GM21529 (cell line): ENCODE measurements around the gene MRPS27.
"Not testable (repeated sequence)": the region's sequence is repeated elsewhere in the genome, so short reads cannot be mapped to it uniquely, and the experiment has no call there.

Experiments used
- ATAC-seq: cut with Tn5 transposase; IDR thresholded peaks from one replicate; pipeline ENCODE4 v1.9.1; 2021; ENCODE audit not compliant: unreplicated experiment

Gene MRPS27

DNA sequence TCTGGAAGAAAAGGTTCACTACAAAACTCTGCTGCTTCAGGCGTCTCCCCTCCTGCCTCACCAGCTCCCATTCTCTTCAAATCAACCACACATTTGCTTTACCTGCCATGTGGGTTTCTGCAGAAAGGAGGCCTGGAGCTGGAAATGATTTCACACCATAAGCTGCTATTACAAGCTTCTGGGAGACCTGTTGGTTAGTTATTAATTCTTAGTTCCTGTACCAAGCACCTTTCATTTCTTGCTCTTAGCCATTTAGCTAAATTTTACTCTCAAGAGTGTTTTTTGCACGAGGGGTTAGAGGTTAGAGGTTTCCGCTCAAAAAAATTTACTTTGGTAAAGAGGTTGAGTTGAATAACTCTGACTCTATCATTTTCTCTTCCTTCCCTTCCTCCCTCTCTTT lies 142.5 kb downstream of the MRPS27 start:
- ATAC-seq: peak; percentile 45

DNA sequence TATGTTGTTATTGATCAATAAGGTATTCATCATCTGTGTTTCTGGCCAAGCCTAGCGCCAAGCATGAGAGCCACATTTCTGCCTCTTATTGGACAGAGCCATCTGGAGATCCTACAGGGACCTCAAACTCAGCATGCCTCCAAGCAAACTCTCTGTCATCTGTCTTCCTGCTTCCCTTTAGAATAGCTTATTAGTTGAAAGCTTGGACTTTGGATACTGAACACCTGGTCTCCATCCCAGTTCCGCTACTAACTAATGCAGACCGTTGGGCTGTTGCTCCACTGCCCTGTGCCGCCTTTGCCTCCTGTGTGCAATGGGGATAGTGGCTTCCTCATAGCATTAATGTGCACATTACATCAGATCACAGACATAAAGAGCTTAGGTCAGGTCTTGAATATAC lies 147.3 kb downstream of the MRPS27 start:
- no peak for ATAC-seq

DNA sequence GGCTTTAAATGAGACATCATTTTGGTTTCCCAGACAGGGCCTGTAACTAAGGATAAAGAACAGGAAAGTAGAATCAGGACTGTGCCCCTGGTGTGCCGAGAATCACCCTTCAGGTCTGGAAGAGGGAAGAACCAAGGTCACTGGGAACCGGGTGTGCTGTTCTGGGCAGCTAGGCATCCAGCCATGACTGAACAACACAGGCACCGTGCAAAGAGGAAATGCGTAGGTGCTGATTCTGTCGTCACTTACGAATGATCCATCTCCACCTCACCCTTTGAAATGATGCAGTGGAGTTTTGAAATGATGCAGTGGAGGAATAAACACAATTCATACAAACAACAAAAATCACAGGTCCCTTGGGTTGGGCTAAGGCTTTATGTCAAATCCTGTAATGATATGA lies 148.4 kb downstream of the MRPS27 start:
- ATAC-seq: peak; percentile 45

DNA sequence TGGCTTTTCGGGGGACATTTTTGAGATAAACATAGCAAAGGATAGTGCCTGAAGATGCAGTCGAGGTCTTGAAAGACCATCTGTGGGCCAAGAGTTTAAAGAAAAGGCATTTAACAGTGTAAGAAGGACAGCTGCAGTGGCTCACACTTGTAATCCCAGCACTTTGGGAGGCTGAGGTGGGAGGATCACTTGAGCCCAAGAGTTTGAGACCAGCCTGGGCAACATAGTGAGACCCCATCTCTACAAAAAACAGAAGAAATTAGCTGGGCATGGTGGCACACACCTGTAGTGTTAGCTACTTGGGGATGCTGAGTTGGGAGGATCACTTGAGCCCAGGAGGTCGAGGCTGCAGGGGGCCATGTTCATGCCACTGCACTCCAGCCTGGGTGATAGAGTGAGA lies 148.9 kb downstream of the MRPS27 start:
- not testable (repeated sequence) for ATAC-seq

DNA sequence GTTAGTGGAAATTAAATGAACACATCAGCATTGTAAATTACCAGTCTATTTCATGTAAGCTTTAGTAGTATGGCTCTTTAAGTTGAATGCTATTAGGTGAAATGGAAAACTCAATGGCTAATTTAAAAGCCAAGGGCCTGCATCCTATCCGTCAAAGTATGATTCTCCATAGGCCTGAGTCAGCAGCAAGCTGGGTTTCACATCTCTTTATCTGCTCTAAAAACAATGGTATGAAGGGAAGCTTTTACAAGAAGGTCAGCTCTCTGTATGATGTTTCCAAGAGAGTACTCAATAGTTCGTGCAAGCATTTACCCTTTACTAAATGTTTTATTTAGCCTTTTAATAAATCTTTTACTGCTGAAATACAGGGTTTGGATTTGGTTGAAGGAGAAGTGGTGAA lies 149.9 kb downstream of the MRPS27 start:
- no peak for ATAC-seq
